HCT116 (cell line): ENCODE measurements around the gene SCGB3A1. TPM values are rescaled to one million over a fixed set of nuclear protein-coding genes. Genes with fewer than 3 reads are reported as not detected.

Experiments used
- ATAC-seq: fragments of 200-7000 bp; cut with Tn5 transposase; 2 replicates; pipeline ENCODE4 v1.9.1; 2020; ENCODE audit warnings: mild to moderate bottlenecking, moderate library complexity
- BruUV-seq: library from RNA; stranded (reverse); fragments of 400-500 nt; replicated peaks from 2 replicates; lab custom pipeline; 2021; lab: Mats Ljungman, UMichigan
- CTCF ChIA-PET: fragments of 300-600 bp; sonication (Branson Sonifier 250); formaldehyde crosslinking; loops from one replicate; lab custom pipeline; 2021; ENCODE audit warnings: antibody characterized with exemption; lab: Charles Lee
- POLR2A ChIA-PET: fragments of 300-600, 350-600 bp; sonication (Branson Sonifier 250); formaldehyde crosslinking; loops from one replicate; lab custom pipeline; 2021; ENCODE audit warnings: antibody characterized with exemption; lab: Charles Lee
- RAD21 ChIA-PET, 2 experiments: fragments of 300-600 bp; sonication (Branson Sonifier 250); formaldehyde crosslinking; loops; one replicate each; lab custom pipeline; 2023; ENCODE audit warnings: low total read pairs in 2 of 2; ENCODE audit not compliant: uncharacterized antibody in 2 of 2, unreplicated experiment in 2 of 2, low non-redundant PET in 1 of 2; lab: Charles Lee
- DNase-seq: peaks from one replicate; pipeline ENCODE4 v3.0.0-alpha.2; 2010; ENCODE audit warnings: low read depth, low spot score
- H2AFZ ChIP-seq: fragments of 200-600 bp; shearing (Covaris generic), sonication (generic); 2 replicates; pipeline ENCODE4 v1.6.1; 2017; ENCODE audit warnings: low read depth, mixed run types, mixed read lengths, antibody characterized with exemption, low read length; ENCODE audit not compliant: poor library complexity, severe bottlenecking
- H3K27ac ChIP-seq: 2 replicates; pipeline ENCODE4 v1.5.1; 2012; ENCODE audit warnings: low read depth, low read length
- H3K27me3 ChIP-seq: fragments of 200-600 bp; sonication (generic); 2 replicates; pipeline ENCODE4 v1.6.1; 2016; ENCODE audit warnings: mixed run types, low read length, mixed read lengths; ENCODE audit not compliant: insufficient read depth
- H3K36me3 ChIP-seq, 2 experiments: fragments of 200-500 bp in 1 of 2; fragments of 200-600 bp in 1 of 2; sonication (Bioruptor generic) in 1 of 2; sonication (generic) in 1 of 2; 2 replicates each; pipeline versions ENCODE4 v1.5.1 to v1.6.1; 2014 to 2016; ENCODE audit warnings: low read length in 2 of 2, inconsistent platforms in 1 of 2, mixed read lengths in 1 of 2, mixed run types in 1 of 2; ENCODE audit not compliant: insufficient read depth in 2 of 2, control insufficient read depth in 1 of 2
- H3K4me1 ChIP-seq, 2 experiments: fragments of 200-600 bp in 1 of 2; sonication (generic) in 1 of 2; 2 replicates each; pipeline versions ENCODE4 v1.5.1 to v1.6.1; 2012 to 2017; ENCODE audit warnings: low read length in 2 of 2, inconsistent platforms in 1 of 2, mild to moderate bottlenecking in 1 of 2, mixed read lengths in 1 of 2, mixed run types in 1 of 2, moderate library complexity in 1 of 2; ENCODE audit not compliant: insufficient read depth in 2 of 2, control insufficient read depth in 1 of 2
- H3K4me2 ChIP-seq: fragments of 200-600 bp; sonication (generic); 2 replicates; pipeline ENCODE4 v1.6.1; 2017; ENCODE audit warnings: mixed run types, low read length, mixed read lengths
- H3K4me3 ChIP-seq, 2 experiments: fragments of 200-600 bp in 1 of 2; sonication (generic) in 1 of 2; replicated peaks in 1 of 2; 2 replicates each; pipeline ENCODE4 v1.5.1; 2011 to 2016; ENCODE audit warnings: low read length in 2 of 2, control low read depth in 1 of 2, low read depth in 1 of 2, mild to moderate bottlenecking in 1 of 2, mixed read lengths in 1 of 2, mixed run types in 1 of 2
- H3K79me2 ChIP-seq: fragments of 200-600 bp; sonication (generic); 2 replicates; pipeline ENCODE4 v1.6.1; 2017; ENCODE audit warnings: mild to moderate bottlenecking, mixed run types, low read length, moderate library complexity, mixed read lengths; ENCODE audit not compliant: insufficient read depth
- H3K9ac ChIP-seq: fragments of 200-600 bp; sonication (generic); 2 replicates; pipeline ENCODE4 v1.6.1; 2016; ENCODE audit warnings: low read length, mixed read lengths
- H3K9me2 ChIP-seq: fragments of 200-600 bp; sonication (generic), shearing (Covaris generic); 2 replicates; pipeline ENCODE4 v1.6.1; 2017; ENCODE audit warnings: mixed run types, mild to moderate bottlenecking, moderate library complexity; ENCODE audit not compliant: insufficient read depth
- H3K9me3 ChIP-seq, 2 experiments: fragments of 200-500 bp in 1 of 2; fragments of 200-600 bp in 1 of 2; sonication (Bioruptor generic) in 1 of 2; sonication (generic) in 1 of 2; 2 replicates each; pipeline ENCODE4 v1.6.1; 2014 to 2017; ENCODE audit warnings: low read length in 2 of 2, mixed read lengths in 2 of 2, inconsistent platforms in 1 of 2, low read depth in 1 of 2, mild to moderate bottlenecking in 1 of 2, mixed run types in 1 of 2, moderate library complexity in 1 of 2; ENCODE audit not compliant: control insufficient read depth in 1 of 2, insufficient read depth in 1 of 2
- H4K20me1 ChIP-seq: fragments of 200-600 bp; sonication (generic), shearing (Covaris generic); 2 replicates; pipeline ENCODE4 v1.6.1; 2017; ENCODE audit warnings: mixed run types, mild to moderate bottlenecking, moderate library complexity; ENCODE audit not compliant: insufficient read depth
- ATF3 ChIP-seq: IDR thresholded peaks from 2 replicates; pipeline ENCODE4 v1.6.1; 2012
- CTCF ChIP-seq, 3 experiments: fragments of 200-600 bp in 1 of 3; sonication (generic) in 1 of 3; IDR thresholded peaks in 2 of 3; conservative IDR thresholded peaks in 1 of 3; 2 replicates each; pipeline ENCODE4 v1.5.1; 2012 to 2017; ENCODE audit warnings: low read depth in 2 of 3, low read length in 2 of 3, antibody characterized with exemption in 1 of 3, borderline replicate concordance in 1 of 3, control low read depth in 1 of 3, mild to moderate bottlenecking in 1 of 3, mixed read lengths in 1 of 3, mixed run types in 1 of 3, moderate library complexity in 1 of 3; ENCODE audit not compliant: insufficient read depth in 1 of 3
- ELF1 ChIP-seq: IDR thresholded peaks from 2 replicates; pipeline ENCODE4 v1.6.1; 2012; ENCODE audit warnings: low read depth, borderline replicate concordance
- EZH2 ChIP-seq: fragments of 200-600 bp; sonication (generic); IDR thresholded peaks from 2 replicates; pipeline ENCODE4 v1.6.1; 2017; ENCODE audit warnings: antibody characterized with exemption, mixed run types
- POLR2AphosphoS5 ChIP-seq: IDR thresholded peaks from 2 replicates; pipeline ENCODE4 v1.6.1; 2011; ENCODE audit warnings: mild to moderate bottlenecking, low read depth, low read length, moderate library complexity
- SRF ChIP-seq: IDR thresholded peaks from 2 replicates; pipeline ENCODE4 v1.6.1; 2012; ENCODE audit warnings: low read depth
- ZFX ChIP-seq: fragments of 450-650 bp; IDR thresholded peaks from 2 replicates; pipeline ENCODE4 v1.6.1; 2017
- ZNF274 ChIP-seq: fragments of 200-500 bp; sonication (Bioruptor generic); IDR thresholded peaks from 2 replicates; pipeline ENCODE4 v1.6.1; 2014; ENCODE audit warnings: mild to moderate bottlenecking, low read depth, low read length, inconsistent platforms
- intact Hi-C: fragments of 100-400 bp; cut with micrococcal nuclease; formaldehyde crosslinking; loops from 2 replicates; pipeline ENCODE4 v1.10.0; 2022
- total RNA-seq: library from RNA; stranded (reverse); gene quantifications from one replicate; pipeline ENCODE4 v1.2.1, GENCODE V29; 2021; ENCODE audit not compliant: unreplicated experiment

SCGB3A1 gene
- total RNA-seq, 1 experiment from 2014 or later, result not detected

- H3K4me1 ChIP-seq, result no peaks in the 10 kb centered on the region
- no peak for ATAC-seq
- CTCF ChIA-PET, result no interaction called here
- POLR2A ChIA-PET, result no interaction called here
- no peaks in the 10 kb centered on the region for H3K79me2 ChIP-seq
- intact Hi-C loops, result no loop called here
- no peak overlapping the region for H3K4me2 ChIP-seq
- H3K27me3 ChIP-seq, result no peaks in the 10 kb centered on the region
- BruUV-seq, result no TSS peak
- no peaks in the 10 kb centered on the region for H4K20me1 ChIP-seq
- H2AFZ ChIP-seq, result no peak overlapping the region
- RAD21 ChIA-PET, result no interaction called here
- no peaks in the 10 kb centered on the region for H3K36me3 ChIP-seq
- no peak overlapping the region for H3K27ac ChIP-seq
- no peaks in the 10 kb centered on the region for H3K9me3 ChIP-seq
- H3K9me2 ChIP-seq, result no peaks in the 10 kb centered on the region
- no peak for DNase-seq
- H3K4me3 ChIP-seq, result no peak overlapping the region
- no peak overlapping the region for H3K9ac ChIP-seq
- no peak for TF ChIP-seq EZH2
- TF ChIP-seq ELF1, result no peak
- no peak for TF ChIP-seq POLR2AphosphoS5
- TF ChIP-seq ZFX, result no peak
- no peak for TF ChIP-seq CTCF (IDR thresholded peaks at IDR 0.05 in 2 of 3, conservative IDR thresholded peaks at IDR 0.05 in 1 of 3; ENCODE audit: borderline replicate concordance in 1 of 3, insufficient read depth in 1 of 3, low read depth in 2 of 3, low read length in 2 of 3)
- TF ChIP-seq ATF3, result no peak
- TF ChIP-seq SRF, result no peak
- no peak for TF ChIP-seq ZNF274
Observed at GRCh38 chr5:180583738-180584137, 7.6 kb downstream of the SCGB3A1 start.

GRCh38 chr5:180580681-180581080, 10.6 kb downstream of the SCGB3A1 start:
- 0 out of 2 replicates have a peak, but pooled peaks cover 5% of the 10 kb centered on the region for H4K20me1 ChIP-seq
- H3K79me2 ChIP-seq, result no peaks in the 10 kb centered on the region
- no peak for ATAC-seq
- no peak overlapping the region for H3K4me3 ChIP-seq
- H2AFZ ChIP-seq, result no peak overlapping the region
- ChIA-PET CTCF (no interaction called here), POLR2A (no interaction called here)
- no peak overlapping the region for H3K27ac ChIP-seq
- H3K27me3 ChIP-seq, result no peaks in the 10 kb centered on the region
- H3K4me1 ChIP-seq, result no peaks in the 10 kb centered on the region
- BruUV-seq, result no TSS peak
- no peak overlapping the region for H3K9ac ChIP-seq
- no peak overlapping the region for H3K4me2 ChIP-seq
- no peaks in the 10 kb centered on the region for H3K9me2 ChIP-seq
- DNase-seq, result no peak
- no peaks in the 10 kb centered on the region for H3K9me3 ChIP-seq
- intact Hi-C loops, result no loop called here
- TF ChIP-seq ATF3 (no peak), POLR2AphosphoS5 (no peak)
- TF ChIP-seq, all 23 proteins: peak for 0
- peaks cover 4 to 8% of the 10 kb centered on the region in 2 experiments; a peak in 3 of 4 replicates for H3K36me3 ChIP-seq
- RAD21 ChIA-PET, result no interaction called here
